Neural cell (in vitro differentiated cells): Measurements from ENCODE around the gene KCNK10. TPM values are rescaled to one million over a fixed set of nuclear protein-coding genes. Genes with fewer than 3 reads are reported as not detected.

Experiments used
- H2AFZ ChIP-seq: fragments of 200-600, 300-800 bp; sonication (generic), shearing (Covaris generic); 2 replicates; pipeline ENCODE4 v1.6.0; 2014; ENCODE audit warnings: low read depth, mild to moderate bottlenecking, antibody characterized with exemption, low read length, moderate library complexity
- H3F3A ChIP-seq: fragments of 200-600 bp; shearing (Covaris generic); 2 replicates; pipeline ENCODE4 v1.6.1; 2016; ENCODE audit warnings: mild to moderate bottlenecking, moderate library complexity, mixed read lengths, antibody characterized with exemption, low read length; ENCODE audit not compliant: insufficient read depth, poor library complexity, severe bottlenecking
- H3K27ac ChIP-seq: fragments of 200-600, 300-800 bp; sonication (generic), shearing (Covaris generic); 2 replicates; pipeline ENCODE4 v1.5.1; 2014; ENCODE audit warnings: mild to moderate bottlenecking, low read length, moderate library complexity
- H3K27me3 ChIP-seq: fragments of 300-800, 200-600 bp; sonication (generic), shearing (Covaris generic); 2 replicates; pipeline ENCODE4 v1.6.0; 2014; ENCODE audit warnings: mild to moderate bottlenecking, low read depth, low read length, moderate library complexity; ENCODE audit not compliant: insufficient read depth
- H3K36me3 ChIP-seq: fragments of 300-800, 200-600 bp; sonication (generic), shearing (Covaris generic); 2 replicates; pipeline ENCODE4 v1.5.1; 2014; ENCODE audit warnings: mild to moderate bottlenecking, antibody characterized with exemption, low read length, moderate library complexity; ENCODE audit not compliant: insufficient read depth
- H3K4me2 ChIP-seq: fragments of 300-800, 200-600 bp; sonication (generic), shearing (Covaris generic); 2 replicates; pipeline ENCODE4 v1.6.0; 2014; ENCODE audit warnings: mild to moderate bottlenecking, low read length
- H3K4me3 ChIP-seq: fragments of 300-800, 200-600 bp; sonication (generic), shearing (Covaris generic); 2 replicates; pipeline ENCODE4 v1.5.1; 2014; ENCODE audit warnings: mild to moderate bottlenecking, low read length, moderate library complexity
- H3K79me2 ChIP-seq: fragments of 200-600 bp; shearing (Covaris generic); replicated peaks from 2 replicates; pipeline ENCODE4 v1.6.0; 2014; ENCODE audit warnings: mild to moderate bottlenecking, low read length, moderate library complexity; ENCODE audit not compliant: insufficient read depth
- H3K9ac ChIP-seq: fragments of 300-800, 200-600 bp; sonication (generic), shearing (Covaris generic); 2 replicates; pipeline ENCODE4 v1.6.1; 2016; ENCODE audit warnings: mild to moderate bottlenecking, low read length, mixed read lengths
- H3K9me2 ChIP-seq: fragments of 200-600 bp; shearing (Covaris generic); 2 replicates; pipeline ENCODE4 v1.6.1; 2016; ENCODE audit warnings: mild to moderate bottlenecking, low read length, mixed read lengths; ENCODE audit not compliant: insufficient read depth
- H3K9me3 ChIP-seq: fragments of 200-600, 300-800 bp; sonication (generic), shearing (Covaris generic); 2 replicates; pipeline ENCODE4 v1.6.1; 2016; ENCODE audit warnings: mild to moderate bottlenecking, mixed run types, low read length, moderate library complexity, mixed read lengths
- H4K20me1 ChIP-seq: fragments of 200-600 bp; shearing (Covaris generic); 2 replicates; pipeline ENCODE4 v1.6.1; 2016; ENCODE audit warnings: mild to moderate bottlenecking, mixed run types; ENCODE audit not compliant: insufficient read depth
- EP300 ChIP-seq: fragments of 450-650 bp; conservative IDR thresholded peaks from 2 replicates; pipeline ENCODE4 v1.6.1; 2014; ENCODE audit warnings: antibody characterized with exemption, mild to moderate bottlenecking, moderate library complexity; ENCODE audit not compliant: poor library complexity, severe bottlenecking
- EZH2 ChIP-seq: fragments of 200-600, 300-800 bp; shearing (Covaris generic), sonication (generic); IDR thresholded peaks from 2 replicates; pipeline ENCODE4 v1.6.1; 2014; ENCODE audit warnings: antibody characterized with exemption, low read length, borderline replicate concordance, mild to moderate bottlenecking; ENCODE audit not compliant: insufficient read depth, poor library complexity, severe bottlenecking
- MXI1 ChIP-seq: fragments of 450-650 bp; conservative IDR thresholded peaks from 2 replicates; pipeline ENCODE4 v1.6.1; 2014; ENCODE audit warnings: antibody characterized with exemption, mild to moderate bottlenecking; ENCODE audit not compliant: poor library complexity, severe bottlenecking
- POLR2AphosphoS5 ChIP-seq: IDR thresholded peaks from 2 replicates; pipeline ENCODE4 v1.6.1; 2012
- RAD21 ChIP-seq: fragments of 450-650 bp; conservative IDR thresholded peaks from 2 replicates; pipeline ENCODE4 v1.6.1; 2014; ENCODE audit warnings: antibody characterized with exemption, mild to moderate bottlenecking, moderate library complexity
- SMC3 ChIP-seq: fragments of 450-650 bp; conservative IDR thresholded peaks from 2 replicates; pipeline ENCODE4 v1.6.1; 2014; ENCODE audit warnings: antibody characterized with exemption, mild to moderate bottlenecking, moderate library complexity; ENCODE audit not compliant: poor library complexity
- TAF1 ChIP-seq: IDR thresholded peaks from 2 replicates; pipeline ENCODE4 v1.6.1; 2012; ENCODE audit warnings: low read depth
- polyA plus RNA-seq: library from polyadenylated mRNA; depleted of rRNA; stranded (reverse); fragments of >200 nt; gene quantifications from 2 replicates; pipeline ENCODE4 v1.2.3, GENCODE V29; 2014
- TF ChIP-seq, protein P1 (sequence below): fragments of 450-650 bp; IDR thresholded peaks from 2 replicates; pipeline ENCODE4 v1.5.1; 2014; ENCODE audit warnings: antibody characterized with exemption, mild to moderate bottlenecking, moderate library complexity; ENCODE audit not compliant: poor library complexity, severe bottlenecking
- TF ChIP-seq, protein P2 (sequence below): IDR thresholded peaks from 2 replicates; pipeline ENCODE4 v1.6.1; 2012; ENCODE audit warnings: borderline replicate concordance

The KCNK10 gene
- polyA plus RNA-seq, 1 donor from 2014 or later: 6.9 TPM

DNA sequence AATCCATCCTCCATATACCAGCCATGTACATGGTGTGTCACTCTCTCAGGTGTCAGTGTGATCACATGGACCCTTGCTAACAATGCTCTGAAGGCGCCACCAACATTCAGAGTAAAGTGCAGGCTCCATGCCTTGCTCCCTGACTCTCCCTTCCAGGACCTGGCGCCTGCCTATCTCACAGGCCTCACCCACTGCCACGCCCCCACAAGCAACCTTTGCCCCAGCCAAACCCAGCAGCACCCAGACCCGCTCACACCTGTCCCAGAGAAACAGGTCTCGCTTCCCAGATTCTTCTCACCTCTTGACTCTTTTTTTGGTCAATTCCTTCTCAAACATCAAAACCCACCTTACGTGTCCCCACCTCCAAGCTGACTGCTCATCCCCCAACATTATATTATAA is 52.3 kb downstream of the KCNK10 start:
- H3K4me2 ChIP-seq: no peak overlapping the region
- H3K27ac ChIP-seq: no peak overlapping the region
- no peaks in the 10 kb centered on the region for H4K20me1 ChIP-seq
- no peaks in the 10 kb centered on the region for H3K27me3 ChIP-seq
- no peaks in the 10 kb centered on the region for H3K36me3 ChIP-seq
- no peaks in the 10 kb centered on the region for H3K79me2 ChIP-seq
- H3K9ac ChIP-seq: no peak overlapping the region
- no peak overlapping the region for H2AFZ ChIP-seq
- no peaks in the 10 kb centered on the region for H3K9me2 ChIP-seq
- H3K9me3 ChIP-seq: no peaks in the 10 kb centered on the region
- H3F3A ChIP-seq: no peaks in the 10 kb centered on the region
- no peak overlapping the region for H3K4me3 ChIP-seq
- TF ChIP-seq, protein P1, sequence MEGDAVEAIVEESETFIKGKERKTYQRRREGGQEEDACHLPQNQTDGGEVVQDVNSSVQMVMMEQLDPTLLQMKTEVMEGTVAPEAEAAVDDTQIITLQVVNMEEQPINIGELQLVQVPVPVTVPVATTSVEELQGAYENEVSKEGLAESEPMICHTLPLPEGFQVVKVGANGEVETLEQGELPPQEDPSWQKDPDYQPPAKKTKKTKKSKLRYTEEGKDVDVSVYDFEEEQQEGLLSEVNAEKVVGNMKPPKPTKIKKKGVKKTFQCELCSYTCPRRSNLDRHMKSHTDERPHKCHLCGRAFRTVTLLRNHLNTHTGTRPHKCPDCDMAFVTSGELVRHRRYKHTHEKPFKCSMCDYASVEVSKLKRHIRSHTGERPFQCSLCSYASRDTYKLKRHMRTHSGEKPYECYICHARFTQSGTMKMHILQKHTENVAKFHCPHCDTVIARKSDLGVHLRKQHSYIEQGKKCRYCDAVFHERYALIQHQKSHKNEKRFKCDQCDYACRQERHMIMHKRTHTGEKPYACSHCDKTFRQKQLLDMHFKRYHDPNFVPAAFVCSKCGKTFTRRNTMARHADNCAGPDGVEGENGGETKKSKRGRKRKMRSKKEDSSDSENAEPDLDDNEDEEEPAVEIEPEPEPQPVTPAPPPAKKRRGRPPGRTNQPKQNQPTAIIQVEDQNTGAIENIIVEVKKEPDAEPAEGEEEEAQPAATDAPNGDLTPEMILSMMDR: no peak
- TF ChIP-seq, protein P2, sequence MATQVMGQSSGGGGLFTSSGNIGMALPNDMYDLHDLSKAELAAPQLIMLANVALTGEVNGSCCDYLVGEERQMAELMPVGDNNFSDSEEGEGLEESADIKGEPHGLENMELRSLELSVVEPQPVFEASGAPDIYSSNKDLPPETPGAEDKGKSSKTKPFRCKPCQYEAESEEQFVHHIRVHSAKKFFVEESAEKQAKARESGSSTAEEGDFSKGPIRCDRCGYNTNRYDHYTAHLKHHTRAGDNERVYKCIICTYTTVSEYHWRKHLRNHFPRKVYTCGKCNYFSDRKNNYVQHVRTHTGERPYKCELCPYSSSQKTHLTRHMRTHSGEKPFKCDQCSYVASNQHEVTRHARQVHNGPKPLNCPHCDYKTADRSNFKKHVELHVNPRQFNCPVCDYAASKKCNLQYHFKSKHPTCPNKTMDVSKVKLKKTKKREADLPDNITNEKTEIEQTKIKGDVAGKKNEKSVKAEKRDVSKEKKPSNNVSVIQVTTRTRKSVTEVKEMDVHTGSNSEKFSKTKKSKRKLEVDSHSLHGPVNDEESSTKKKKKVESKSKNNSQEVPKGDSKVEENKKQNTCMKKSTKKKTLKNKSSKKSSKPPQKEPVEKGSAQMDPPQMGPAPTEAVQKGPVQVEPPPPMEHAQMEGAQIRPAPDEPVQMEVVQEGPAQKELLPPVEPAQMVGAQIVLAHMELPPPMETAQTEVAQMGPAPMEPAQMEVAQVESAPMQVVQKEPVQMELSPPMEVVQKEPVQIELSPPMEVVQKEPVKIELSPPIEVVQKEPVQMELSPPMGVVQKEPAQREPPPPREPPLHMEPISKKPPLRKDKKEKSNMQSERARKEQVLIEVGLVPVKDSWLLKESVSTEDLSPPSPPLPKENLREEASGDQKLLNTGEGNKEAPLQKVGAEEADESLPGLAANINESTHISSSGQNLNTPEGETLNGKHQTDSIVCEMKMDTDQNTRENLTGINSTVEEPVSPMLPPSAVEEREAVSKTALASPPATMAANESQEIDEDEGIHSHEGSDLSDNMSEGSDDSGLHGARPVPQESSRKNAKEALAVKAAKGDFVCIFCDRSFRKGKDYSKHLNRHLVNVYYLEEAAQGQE: no peak
- TF ChIP-seq SMC3 (no peak), EP300 (no peak), RAD21 (no peak), POLR2AphosphoS5 (no peak), MXI1 (no peak), TAF1 (no peak), EZH2 (no peak)

DNA sequence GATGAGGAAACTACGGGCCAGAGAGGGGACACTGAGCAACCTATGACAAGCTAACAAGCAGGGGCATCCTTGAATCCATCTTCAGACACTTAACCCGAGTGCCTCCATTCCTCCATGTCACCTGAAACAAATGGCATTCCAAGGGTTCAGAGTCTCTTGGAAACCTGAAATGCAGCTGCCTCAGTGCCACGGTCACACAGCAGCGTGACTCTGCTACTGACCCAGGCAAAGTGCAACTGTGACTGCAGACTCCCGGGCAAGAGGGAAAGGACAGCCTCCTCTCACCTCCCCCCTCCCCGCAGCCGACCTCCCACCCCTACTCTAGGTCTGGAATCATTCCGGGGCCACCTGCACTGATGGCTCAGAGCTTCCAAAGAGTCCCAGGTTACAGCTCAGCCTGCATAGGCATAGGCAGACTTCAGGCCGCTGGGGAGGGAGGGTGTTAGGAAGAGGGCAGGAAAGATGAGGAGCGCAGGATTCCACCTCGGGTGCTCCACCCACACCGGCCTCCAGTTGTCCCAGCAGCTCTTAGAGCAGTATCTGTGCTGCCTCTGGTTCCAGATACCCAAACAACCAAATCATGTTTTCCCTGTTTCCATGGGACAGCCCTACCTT is 53.2 kb downstream of the KCNK10 start:
- no peaks in the 10 kb centered on the region for H3K36me3 ChIP-seq
- H3K79me2 ChIP-seq: no peaks in the 10 kb centered on the region
- no peaks in the 10 kb centered on the region for H4K20me1 ChIP-seq
- no peak overlapping the region for H2AFZ ChIP-seq
- no peak overlapping the region for H3K4me2 ChIP-seq
- H3K4me3 ChIP-seq: no peak overlapping the region
- H3F3A ChIP-seq: no peaks in the 10 kb centered on the region
- no peaks in the 10 kb centered on the region for H3K27me3 ChIP-seq
- TF ChIP-seq, protein P1: no peak
- TF ChIP-seq RAD21: no peak
- TF ChIP-seq EZH2: no peak
- TF ChIP-seq, protein P2: no peak
- no peak for TF ChIP-seq SMC3
- TF ChIP-seq POLR2AphosphoS5: no peak
- no peak for TF ChIP-seq TAF1
- TF ChIP-seq EP300: no peak
- no peak for TF ChIP-seq MXI1
- no peaks in the 10 kb centered on the region for H3K9me2 ChIP-seq
- H3K9ac ChIP-seq: no peak overlapping the region
- H3K27ac ChIP-seq: no peak overlapping the region
- no peaks in the 10 kb centered on the region for H3K9me3 ChIP-seq
